Measurements from ENCODE around the gene NDUFAB1.

GRCh38 chr16:23570992-23571632 lies 25.0 kb downstream of the NDUFAB1 start:
- TF ChIP-seq CTCF (IDR thresholded peaks at IDR 0.05) (no peak), POLR2A (IDR thresholded peaks at IDR 0.05) (no peak)

All from adrenal gland (tissue), 5 donors.